MM.1S (cell line): ENCODE results near the gene MYH11.
"Not testable (repeated sequence)": the region's sequence is repeated elsewhere in the genome, so short reads cannot be mapped to it uniquely, and the experiment has no call there.

Experiments
- EZH2 ChIP-seq: fragments of 300-600 bp; sonication (generic); optimal IDR thresholded peaks from 2 replicates; pipeline ENCODE3; 2017; ENCODE audit warnings: low read depth, mild to moderate bottlenecking, antibody characterized with exemption, low read length, mixed read lengths
- TF ChIP-seq, protein P1 (sequence below): fragments of 300-600 bp; sonication (generic); IDR thresholded peaks from 2 replicates; pipeline ENCODE4 v1.5.1; 2016; ENCODE audit warnings: antibody characterized with exemption, low read length, mixed read lengths

DNA sequence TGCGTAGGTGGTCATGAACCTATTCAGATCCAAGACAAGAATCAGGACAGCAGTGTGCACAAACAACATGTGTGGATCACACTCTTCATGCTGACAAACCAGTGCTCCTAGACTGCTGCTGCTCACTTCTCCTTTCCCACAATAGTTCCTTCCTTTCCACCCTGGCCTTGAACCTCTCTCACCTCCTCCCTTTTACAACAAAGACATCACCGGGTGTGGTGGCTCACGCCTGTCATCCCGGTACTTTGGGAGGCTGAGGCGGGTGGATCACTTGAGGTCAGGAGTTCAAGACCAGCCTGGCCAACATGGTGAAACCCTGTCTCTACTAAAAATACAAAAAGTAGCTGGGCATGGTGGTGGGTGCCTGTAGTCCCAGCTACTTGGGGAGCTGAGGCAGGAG, 67.0 kb downstream of the MYH11 start:
- TF ChIP-seq, protein P1, sequence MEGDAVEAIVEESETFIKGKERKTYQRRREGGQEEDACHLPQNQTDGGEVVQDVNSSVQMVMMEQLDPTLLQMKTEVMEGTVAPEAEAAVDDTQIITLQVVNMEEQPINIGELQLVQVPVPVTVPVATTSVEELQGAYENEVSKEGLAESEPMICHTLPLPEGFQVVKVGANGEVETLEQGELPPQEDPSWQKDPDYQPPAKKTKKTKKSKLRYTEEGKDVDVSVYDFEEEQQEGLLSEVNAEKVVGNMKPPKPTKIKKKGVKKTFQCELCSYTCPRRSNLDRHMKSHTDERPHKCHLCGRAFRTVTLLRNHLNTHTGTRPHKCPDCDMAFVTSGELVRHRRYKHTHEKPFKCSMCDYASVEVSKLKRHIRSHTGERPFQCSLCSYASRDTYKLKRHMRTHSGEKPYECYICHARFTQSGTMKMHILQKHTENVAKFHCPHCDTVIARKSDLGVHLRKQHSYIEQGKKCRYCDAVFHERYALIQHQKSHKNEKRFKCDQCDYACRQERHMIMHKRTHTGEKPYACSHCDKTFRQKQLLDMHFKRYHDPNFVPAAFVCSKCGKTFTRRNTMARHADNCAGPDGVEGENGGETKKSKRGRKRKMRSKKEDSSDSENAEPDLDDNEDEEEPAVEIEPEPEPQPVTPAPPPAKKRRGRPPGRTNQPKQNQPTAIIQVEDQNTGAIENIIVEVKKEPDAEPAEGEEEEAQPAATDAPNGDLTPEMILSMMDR, result not testable (repeated sequence)
- not testable (repeated sequence) for TF ChIP-seq EZH2
